HepG2 (cell line): ENCODE data around the gene SOCS1. TPM values are rescaled to one million over a fixed set of nuclear protein-coding genes. Genes with fewer than 3 reads are reported as not detected.

Experiments
- ATF5 ChIP-seq: sonication (generic); formaldehyde crosslinking; IDR thresholded peaks from 2 replicates; pipeline ENCODE4 v1.4.0; 2020; ENCODE audit warnings: mild to moderate bottlenecking, low read depth, missing genetic modification reagents
- BRCA1 ChIP-seq: sonication (generic); formaldehyde crosslinking; IDR thresholded peaks from 2 replicates; pipeline ENCODE4 v1.4.0; 2020; ENCODE audit warnings: missing genetic modification reagents
- CERS6 ChIP-seq: sonication (generic); formaldehyde crosslinking; IDR thresholded peaks from 2 replicates; pipeline ENCODE4 v1.5.0; 2020; ENCODE audit warnings: missing genetic modification reagents
- GPN1 ChIP-seq: sonication (generic); formaldehyde crosslinking; IDR thresholded peaks from 2 replicates; pipeline ENCODE4 v1.5.1; 2020; ENCODE audit warnings: missing genetic modification reagents, borderline replicate concordance
- GTF2F1 ChIP-seq: fragments of 150-350 bp; IDR thresholded peaks from 2 replicates; pipeline ENCODE4 v1.6.1; 2014; ENCODE audit warnings: low read length
- HOXA5 ChIP-seq: sonication (generic); formaldehyde crosslinking; IDR thresholded peaks from 2 replicates; pipeline ENCODE4 v1.4.0; 2020; ENCODE audit warnings: missing genetic modification reagents
- JUND ChIP-seq: sonication (generic); formaldehyde crosslinking; IDR thresholded peaks from 2 replicates; pipeline ENCODE4 v1.8.0; 2022; ENCODE audit warnings: mild to moderate bottlenecking, missing genetic modification reagents
- NFE2L1 ChIP-seq: sonication (generic); formaldehyde crosslinking; IDR thresholded peaks from 2 replicates; pipeline ENCODE4 v1.4.0; 2020; ENCODE audit warnings: missing genetic modification reagents, mild to moderate bottlenecking, borderline replicate concordance
- NFIC ChIP-seq: IDR thresholded peaks from 2 replicates; pipeline ENCODE4 v1.6.1; 2012; ENCODE audit warnings: mild to moderate bottlenecking, low read length, inconsistent platforms
- PAXIP1 ChIP-seq: sonication (generic); formaldehyde crosslinking; conservative IDR thresholded peaks from 2 replicates; pipeline ENCODE4 v1.4.0; 2020; ENCODE audit warnings: mild to moderate bottlenecking, missing genetic modification reagents, moderate library complexity
- RFX3 ChIP-seq: IDR thresholded peaks from 2 replicates; pipeline ENCODE4 v1.6.1; 2016; ENCODE audit warnings: missing biosample characterization, missing genetic modification reagents
- SCMH1 ChIP-seq: sonication (generic); formaldehyde crosslinking; IDR thresholded peaks from 2 replicates; pipeline ENCODE4 v1.9.0; 2021; ENCODE audit warnings: missing genetic modification reagents, mild to moderate bottlenecking, borderline replicate concordance
- TBX3 ChIP-seq: fragments of 450-650 bp; IDR thresholded peaks from 2 replicates; pipeline ENCODE4 v1.6.1; 2017; ENCODE audit warnings: antibody characterized with exemption, mild to moderate bottlenecking, inconsistent platforms, borderline replicate concordance
- ZBTB26 ChIP-seq: IDR thresholded peaks from 2 replicates; pipeline ENCODE4 v1.6.1; 2016; ENCODE audit warnings: missing compliant biosample characterization, missing genetic modification reagents, borderline replicate concordance
- ZC3H13 ChIP-seq: sonication (generic); formaldehyde crosslinking; IDR thresholded peaks from 2 replicates; pipeline ENCODE4 v1.8.1; 2023; ENCODE audit warnings: mild to moderate bottlenecking, missing genetic modification reagents, moderate library complexity
- ZNF263 ChIP-seq: sonication (generic); formaldehyde crosslinking; IDR thresholded peaks from 2 replicates; pipeline ENCODE4 v1.4.0; 2020; ENCODE audit warnings: missing genetic modification reagents
- ZNF382 ChIP-seq: sonication (generic); formaldehyde crosslinking; IDR thresholded peaks from 2 replicates; pipeline ENCODE4 v1.5.0; 2020; ENCODE audit warnings: missing genetic modification reagents, mild to moderate bottlenecking, borderline replicate concordance
- ZNF44 ChIP-seq: sonication (generic); formaldehyde crosslinking; IDR thresholded peaks from 2 replicates; pipeline ENCODE4 v1.5.1; 2020; ENCODE audit warnings: mild to moderate bottlenecking, missing genetic modification reagents
- ZNF792 ChIP-seq: IDR thresholded peaks from 2 replicates; pipeline ENCODE4 v1.6.1; 2016
- polyA plus RNA-seq, 8 experiments: library from polyadenylated mRNA; depleted of rRNA in 3 of 8; stranded (reverse) in 7 of 8; unstranded in 1 of 8; fragments of >200 nt; fragmentation: Illumina TruSeq in 4 of 8; extraction: Trizol in 4 of 8; gene quantifications; 2 replicates each; pipeline versions ENCODE4 v1.2.1 to v1.2.3, GENCODE V29; 2011 to 2016; ENCODE audit warnings: low read depth in 4 of 8, missing spikeins in 1 of 8, mixed read lengths in 1 of 8; ENCODE audit not compliant: insufficient read depth in 1 of 8
- total RNA-seq, 5 experiments: library from RNA; depleted of rRNA; stranded (reverse); fragments of >200 nt; fragmentation: Illumina TruSeq; extraction: Trizol; gene quantifications; 2 replicates each; pipeline ENCODE4 v1.2.3, GENCODE V29; 2016; ENCODE audit warnings: low read depth in 1 of 5
- TF ChIP-seq, protein P1 (sequence below): sonication (generic); formaldehyde crosslinking; IDR thresholded peaks from 2 replicates; pipeline ENCODE4 v1.4.0; 2020; ENCODE audit warnings: missing genetic modification reagents

SOCS1 gene
- total and polyA plus RNA-seq, 2 of the 13 experiments (the other 11 are each of a cell fraction or from before 2014, with no cell fraction given), result 5.3 to 6.3 TPM

DNA sequence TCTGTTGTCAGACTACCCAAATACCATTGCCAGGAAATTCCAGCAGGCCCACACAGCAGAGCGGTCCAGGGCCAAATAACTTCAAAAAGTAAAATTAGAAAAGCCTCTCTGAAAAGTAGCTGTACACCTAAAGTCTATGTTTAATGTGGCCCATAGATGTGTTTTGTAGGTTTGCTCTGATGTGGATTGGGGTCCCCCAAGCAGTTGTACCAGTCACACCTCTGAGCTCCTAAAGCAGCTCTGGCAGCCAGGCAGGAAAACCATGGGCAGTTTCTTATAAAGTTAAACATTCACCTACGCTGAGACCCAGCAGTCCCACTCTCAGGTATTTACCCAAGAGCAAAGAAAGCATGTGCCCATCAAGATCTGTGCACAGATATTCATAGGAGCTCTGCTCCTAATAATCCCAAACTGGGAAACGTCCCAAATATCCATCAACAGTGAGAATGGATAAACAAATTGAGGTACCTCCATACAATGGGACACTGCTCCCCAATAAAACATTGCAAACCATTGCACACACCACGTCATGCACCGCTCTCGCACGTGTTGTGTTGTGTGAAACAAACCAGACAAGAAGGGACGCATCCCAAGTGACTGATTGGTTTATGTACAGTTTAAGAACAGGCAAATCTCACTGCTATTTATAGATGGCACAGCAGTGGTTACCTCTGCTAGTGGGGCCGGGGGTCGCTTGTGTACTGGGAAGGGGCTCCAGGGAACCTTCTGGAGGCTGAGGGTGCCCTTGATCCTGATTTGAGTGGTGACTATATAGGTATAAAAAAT is 40.9 kb upstream of the SOCS1 start (continued):
- 0 out of 2 replicates have a peak, but pooled peaks have one; percentile 19 for TF ChIP-seq ATF5 (CRISPR knock-in tag)
- no peak for TF ChIP-seq SCMH1 (CRISPR knock-in tag)
- TF ChIP-seq RFX3 (CRISPR knock-in tag), result no peak
- 0 out of 2 replicates have a peak, but pooled peaks have one; percentile 20 for TF ChIP-seq ZC3H13 (CRISPR knock-in tag)
- TF ChIP-seq, protein P1, sequence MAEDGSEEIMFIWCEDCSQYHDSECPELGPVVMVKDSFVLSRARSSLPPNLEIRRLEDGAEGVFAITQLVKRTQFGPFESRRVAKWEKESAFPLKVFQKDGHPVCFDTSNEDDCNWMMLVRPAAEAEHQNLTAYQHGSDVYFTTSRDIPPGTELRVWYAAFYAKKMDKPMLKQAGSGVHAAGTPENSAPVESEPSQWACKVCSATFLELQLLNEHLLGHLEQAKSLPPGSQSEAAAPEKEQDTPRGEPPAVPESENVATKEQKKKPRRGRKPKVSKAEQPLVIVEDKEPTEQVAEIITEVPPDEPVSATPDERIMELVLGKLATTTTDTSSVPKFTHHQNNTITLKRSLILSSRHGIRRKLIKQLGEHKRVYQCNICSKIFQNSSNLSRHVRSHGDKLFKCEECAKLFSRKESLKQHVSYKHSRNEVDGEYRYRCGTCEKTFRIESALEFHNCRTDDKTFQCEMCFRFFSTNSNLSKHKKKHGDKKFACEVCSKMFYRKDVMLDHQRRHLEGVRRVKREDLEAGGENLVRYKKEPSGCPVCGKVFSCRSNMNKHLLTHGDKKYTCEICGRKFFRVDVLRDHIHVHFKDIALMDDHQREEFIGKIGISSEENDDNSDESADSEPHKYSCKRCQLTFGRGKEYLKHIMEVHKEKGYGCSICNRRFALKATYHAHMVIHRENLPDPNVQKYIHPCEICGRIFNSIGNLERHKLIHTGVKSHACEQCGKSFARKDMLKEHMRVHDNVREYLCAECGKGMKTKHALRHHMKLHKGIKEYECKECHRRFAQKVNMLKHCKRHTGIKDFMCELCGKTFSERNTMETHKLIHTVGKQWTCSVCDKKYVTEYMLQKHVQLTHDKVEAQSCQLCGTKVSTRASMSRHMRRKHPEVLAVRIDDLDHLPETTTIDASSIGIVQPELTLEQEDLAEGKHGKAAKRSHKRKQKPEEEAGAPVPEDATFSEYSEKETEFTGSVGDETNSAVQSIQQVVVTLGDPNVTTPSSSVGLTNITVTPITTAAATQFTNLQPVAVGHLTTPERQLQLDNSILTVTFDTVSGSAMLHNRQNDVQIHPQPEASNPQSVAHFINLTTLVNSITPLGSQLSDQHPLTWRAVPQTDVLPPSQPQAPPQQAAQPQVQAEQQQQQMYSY, result no peak
- no peak for TF ChIP-seq ZNF382 (CRISPR knock-in tag)
- TF ChIP-seq HOXA5 (CRISPR knock-in tag), result peak; percentile 36; the same call in 1 of the 2 replicates
- TF ChIP-seq ZBTB26 (CRISPR knock-in tag), result no peak
- no peak for TF ChIP-seq GPN1 (CRISPR knock-in tag)
- TF ChIP-seq GTF2F1, result no peak
- peak; percentile 57; the same call in 1 of the 2 replicates for TF ChIP-seq NFIC
- no peak for TF ChIP-seq ZNF44 (CRISPR knock-in tag)
- TF ChIP-seq ZNF263 (CRISPR knock-in tag), result no peak
- no peak for TF ChIP-seq CERS6 (CRISPR knock-in tag)
- TF ChIP-seq BRCA1 (CRISPR knock-in tag), result peak; percentile 86; the same call in 1 of the 2 replicates
- no peak for TF ChIP-seq TBX3
- peak; percentile 42 for TF ChIP-seq ZNF792 (CRISPR knock-in tag)
- no peak for TF ChIP-seq NFE2L1 (CRISPR knock-in tag)
- TF ChIP-seq JUND (CRISPR knock-in tag), result no peak
- TF ChIP-seq PAXIP1 (CRISPR knock-in tag), result peak; percentile 86
